HepG2 (cell line): ENCODE results near the gene ARHGAP29. TPM values are rescaled to one million over a fixed set of nuclear protein-coding genes. Genes with fewer than 3 reads are reported as not detected.

Experiments
- CEBPB ChIP-seq: IDR thresholded peaks from 2 replicates; pipeline ENCODE4 v1.6.1; 2011; ENCODE audit warnings: low read depth, low read length, improper control_type of control experiment, borderline replicate concordance
- FOXK1 ChIP-seq: sonication (generic); formaldehyde crosslinking; IDR thresholded peaks from 2 replicates; pipeline ENCODE4 v1.4.0; 2020; ENCODE audit warnings: low read depth, missing genetic modification reagents, borderline replicate concordance
- KIAA2018 ChIP-seq: sonication (generic); formaldehyde crosslinking; IDR thresholded peaks from 2 replicates; pipeline ENCODE4 v1.5.0; 2020; ENCODE audit warnings: mild to moderate bottlenecking, missing genetic modification reagents, borderline replicate concordance
- MAZ ChIP-seq, 2 experiments: sonication (generic) in 1 of 2; formaldehyde crosslinking in 1 of 2; IDR thresholded peaks; 2 replicates each; pipeline versions ENCODE4 v1.5.0 to v1.6.1; 2012 to 2020; ENCODE audit warnings: low read depth in 2 of 2, mild to moderate bottlenecking in 2 of 2, borderline replicate concordance in 1 of 2, improper control_type of control experiment in 1 of 2, low read length in 1 of 2, missing genetic modification reagents in 1 of 2, moderate library complexity in 1 of 2
- RFX3 ChIP-seq: IDR thresholded peaks from 2 replicates; pipeline ENCODE4 v1.6.1; 2016; ENCODE audit warnings: missing biosample characterization, missing genetic modification reagents
- ZBTB49 ChIP-seq: sonication (generic); formaldehyde crosslinking; IDR thresholded peaks from 2 replicates; pipeline ENCODE4 v1.4.0; 2020; ENCODE audit warnings: missing genetic modification reagents, borderline replicate concordance
- ZMAT5 ChIP-seq: sonication (generic); formaldehyde crosslinking; IDR thresholded peaks from 2 replicates; pipeline ENCODE4 v1.5.0; 2020; ENCODE audit warnings: mild to moderate bottlenecking, low read depth, missing genetic modification reagents, borderline replicate concordance
- ZNF350 ChIP-seq: sonication (generic); formaldehyde crosslinking; IDR thresholded peaks from 2 replicates; pipeline ENCODE4 v1.4.0; 2020; ENCODE audit warnings: mild to moderate bottlenecking, low read depth, missing genetic modification reagents, borderline replicate concordance
- ZNF557 ChIP-seq: sonication (generic); formaldehyde crosslinking; IDR thresholded peaks from 2 replicates; pipeline ENCODE4 v1.4.0; 2020; ENCODE audit warnings: missing genetic modification reagents
- ZNF652 ChIP-seq: IDR thresholded peaks from 2 replicates; pipeline ENCODE4 v1.6.1; 2016; ENCODE audit warnings: low read depth, borderline replicate concordance
- polyA plus RNA-seq, 8 experiments: library from polyadenylated mRNA; depleted of rRNA in 3 of 8; stranded (reverse) in 7 of 8; unstranded in 1 of 8; fragments of >200 nt; fragmentation: Illumina TruSeq in 4 of 8; extraction: Trizol in 4 of 8; gene quantifications; 2 replicates each; pipeline versions ENCODE4 v1.2.1 to v1.2.3, GENCODE V29; 2011 to 2016; ENCODE audit warnings: low read depth in 4 of 8, missing spikeins in 1 of 8, mixed read lengths in 1 of 8; ENCODE audit not compliant: insufficient read depth in 1 of 8
- total RNA-seq, 5 experiments: library from RNA; depleted of rRNA; stranded (reverse); fragments of >200 nt; fragmentation: Illumina TruSeq; extraction: Trizol; gene quantifications; 2 replicates each; pipeline ENCODE4 v1.2.3, GENCODE V29; 2016; ENCODE audit warnings: low read depth in 1 of 5
- TF ChIP-seq, protein P1 (sequence below): sonication (generic); formaldehyde crosslinking; IDR thresholded peaks from 2 replicates; pipeline ENCODE4; 2020; ENCODE audit warnings: missing genetic modification reagents, mild to moderate bottlenecking, borderline replicate concordance

The ARHGAP29 gene
- total and polyA plus RNA-seq, 2 of the 13 experiments (the other 11 are each of a cell fraction or from before 2014, with no cell fraction given) = 12.8 to 18.3 TPM

DNA sequence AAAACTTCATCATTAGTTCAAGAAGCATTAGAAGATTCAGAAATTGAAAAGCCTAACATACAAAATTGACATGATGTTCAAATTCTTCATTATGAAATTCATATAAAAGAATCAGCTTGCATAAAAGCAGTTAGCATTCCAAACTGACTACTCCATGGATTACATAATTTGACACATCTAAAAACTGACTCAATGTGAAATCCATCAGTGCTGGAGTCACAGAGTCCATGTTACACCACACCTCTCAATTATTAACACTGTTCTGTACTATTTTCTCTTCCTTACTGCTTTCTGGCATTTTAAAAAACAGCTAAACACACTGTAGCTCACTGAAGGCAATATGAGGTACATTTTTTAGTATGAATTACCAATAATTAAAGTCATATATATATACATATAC is 28.0 kb downstream of the ARHGAP29 start (continued):
- TF ChIP-seq ZNF350 (CRISPR knock-in tag) = no peak
- no peak for TF ChIP-seq ZBTB49 (CRISPR knock-in tag)
- no peak for TF ChIP-seq ZNF557 (CRISPR knock-in tag)
- TF ChIP-seq KIAA2018 (CRISPR knock-in tag) = no peak
- TF ChIP-seq ZNF652 (CRISPR knock-in tag) = no peak
- TF ChIP-seq ZMAT5 (CRISPR knock-in tag) = no peak
- 0 out of 2 replicates have a peak, but pooled peaks have one; percentile 25 for TF ChIP-seq FOXK1 (CRISPR knock-in tag)
- TF ChIP-seq RFX3 (CRISPR knock-in tag) = no peak
- TF ChIP-seq, protein P1, sequence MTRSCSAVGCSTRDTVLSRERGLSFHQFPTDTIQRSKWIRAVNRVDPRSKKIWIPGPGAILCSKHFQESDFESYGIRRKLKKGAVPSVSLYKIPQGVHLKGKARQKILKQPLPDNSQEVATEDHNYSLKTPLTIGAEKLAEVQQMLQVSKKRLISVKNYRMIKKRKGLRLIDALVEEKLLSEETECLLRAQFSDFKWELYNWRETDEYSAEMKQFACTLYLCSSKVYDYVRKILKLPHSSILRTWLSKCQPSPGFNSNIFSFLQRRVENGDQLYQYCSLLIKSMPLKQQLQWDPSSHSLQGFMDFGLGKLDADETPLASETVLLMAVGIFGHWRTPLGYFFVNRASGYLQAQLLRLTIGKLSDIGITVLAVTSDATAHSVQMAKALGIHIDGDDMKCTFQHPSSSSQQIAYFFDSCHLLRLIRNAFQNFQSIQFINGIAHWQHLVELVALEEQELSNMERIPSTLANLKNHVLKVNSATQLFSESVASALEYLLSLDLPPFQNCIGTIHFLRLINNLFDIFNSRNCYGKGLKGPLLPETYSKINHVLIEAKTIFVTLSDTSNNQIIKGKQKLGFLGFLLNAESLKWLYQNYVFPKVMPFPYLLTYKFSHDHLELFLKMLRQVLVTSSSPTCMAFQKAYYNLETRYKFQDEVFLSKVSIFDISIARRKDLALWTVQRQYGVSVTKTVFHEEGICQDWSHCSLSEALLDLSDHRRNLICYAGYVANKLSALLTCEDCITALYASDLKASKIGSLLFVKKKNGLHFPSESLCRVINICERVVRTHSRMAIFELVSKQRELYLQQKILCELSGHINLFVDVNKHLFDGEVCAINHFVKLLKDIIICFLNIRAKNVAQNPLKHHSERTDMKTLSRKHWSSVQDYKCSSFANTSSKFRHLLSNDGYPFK (CRISPR knock-in tag) = no peak
- no peak for TF ChIP-seq MAZ (IDR thresholded peaks at IDR 0.05; ENCODE audit: borderline replicate concordance, low read depth, low read length)
- no peak for TF ChIP-seq MAZ (CRISPR knock-in tag; IDR thresholded peaks at IDR 0.05; ENCODE audit: low read depth)
- peak; percentile 84 for TF ChIP-seq CEBPB
